Suprapubic skin (tissue), 4 donors: Measurements from ENCODE around the gene ATP13A5. TPM values are rescaled to one million over a fixed set of nuclear protein-coding genes. Genes with fewer than 3 reads are reported as not detected.

Source experiments
- DNase-seq, 2 donors: peaks; one replicate each; pipeline ENCODE4 v3.0.0-alpha.2; 2019; ENCODE audit warnings: low spot score in 2 of 2
- H3K27ac ChIP-seq: fragments of 200-600 bp; sonication (generic); one replicate; pipeline ENCODE4 v1.5.1; 2019
- H3K27me3 ChIP-seq: fragments of 200-600 bp; sonication (generic); one replicate; pipeline ENCODE4 v1.5.1; 2019
- H3K36me3 ChIP-seq: fragments of 200-600 bp; sonication (generic); one replicate; pipeline ENCODE4 v1.5.1; 2019
- H3K4me1 ChIP-seq: fragments of 200-600 bp; sonication (generic); one replicate; pipeline ENCODE4 v1.5.1; 2019
- H3K4me3 ChIP-seq: fragments of 200-600 bp; sonication (generic); one replicate; pipeline ENCODE4 v1.5.1; 2019; ENCODE audit warnings: mild to moderate bottlenecking
- H3K9me3 ChIP-seq: fragments of 200-600 bp; sonication (generic); one replicate; pipeline ENCODE4 v1.5.1; 2019
- EP300 ChIP-seq: sonication (generic); formaldehyde crosslinking; IDR thresholded peaks from one replicate; pipeline ENCODE4 v1.6.1; 2017; ENCODE audit warnings: antibody characterized with exemption
- POLR2A ChIP-seq, 2 donors: fragments of 450-650 bp; IDR thresholded peaks; one replicate each; pipeline ENCODE4 v1.6.1; 2017; ENCODE audit warnings: antibody characterized with exemption in 2 of 2, mild to moderate bottlenecking in 2 of 2, moderate library complexity in 2 of 2
- POLR2AphosphoS5 ChIP-seq, 3 donors: sonication (generic); formaldehyde crosslinking; IDR thresholded peaks; one replicate each; pipeline ENCODE4 v1.6.1; 2017; ENCODE audit warnings: antibody characterized with exemption in 3 of 3
- WGBS: methylation state at CpG from one replicate; pipeline ENCODE4 v1.1.5; 2018; 5-methylcytosine and 5-hydroxymethylcytosine counted together
- total RNA-seq, 4 donors: library from RNA; depleted of rRNA; stranded (reverse); fragments of >200 nt; gene quantifications; one replicate each; pipeline ENCODE4 v1.1.0, GENCODE V29; 2016
- TF ChIP-seq, protein P1 (sequence below), 2 donors: fragments of 200-600 bp in 1 of 2; fragments of 450-650 bp in 1 of 2; sonication (generic) in 1 of 2; IDR thresholded peaks; one replicate each; pipeline ENCODE4 v1.5.1; 2016 to 2019; ENCODE audit warnings: antibody characterized with exemption in 2 of 2, mild to moderate bottlenecking in 1 of 2, moderate library complexity in 1 of 2

The ATP13A5 gene, protein sequence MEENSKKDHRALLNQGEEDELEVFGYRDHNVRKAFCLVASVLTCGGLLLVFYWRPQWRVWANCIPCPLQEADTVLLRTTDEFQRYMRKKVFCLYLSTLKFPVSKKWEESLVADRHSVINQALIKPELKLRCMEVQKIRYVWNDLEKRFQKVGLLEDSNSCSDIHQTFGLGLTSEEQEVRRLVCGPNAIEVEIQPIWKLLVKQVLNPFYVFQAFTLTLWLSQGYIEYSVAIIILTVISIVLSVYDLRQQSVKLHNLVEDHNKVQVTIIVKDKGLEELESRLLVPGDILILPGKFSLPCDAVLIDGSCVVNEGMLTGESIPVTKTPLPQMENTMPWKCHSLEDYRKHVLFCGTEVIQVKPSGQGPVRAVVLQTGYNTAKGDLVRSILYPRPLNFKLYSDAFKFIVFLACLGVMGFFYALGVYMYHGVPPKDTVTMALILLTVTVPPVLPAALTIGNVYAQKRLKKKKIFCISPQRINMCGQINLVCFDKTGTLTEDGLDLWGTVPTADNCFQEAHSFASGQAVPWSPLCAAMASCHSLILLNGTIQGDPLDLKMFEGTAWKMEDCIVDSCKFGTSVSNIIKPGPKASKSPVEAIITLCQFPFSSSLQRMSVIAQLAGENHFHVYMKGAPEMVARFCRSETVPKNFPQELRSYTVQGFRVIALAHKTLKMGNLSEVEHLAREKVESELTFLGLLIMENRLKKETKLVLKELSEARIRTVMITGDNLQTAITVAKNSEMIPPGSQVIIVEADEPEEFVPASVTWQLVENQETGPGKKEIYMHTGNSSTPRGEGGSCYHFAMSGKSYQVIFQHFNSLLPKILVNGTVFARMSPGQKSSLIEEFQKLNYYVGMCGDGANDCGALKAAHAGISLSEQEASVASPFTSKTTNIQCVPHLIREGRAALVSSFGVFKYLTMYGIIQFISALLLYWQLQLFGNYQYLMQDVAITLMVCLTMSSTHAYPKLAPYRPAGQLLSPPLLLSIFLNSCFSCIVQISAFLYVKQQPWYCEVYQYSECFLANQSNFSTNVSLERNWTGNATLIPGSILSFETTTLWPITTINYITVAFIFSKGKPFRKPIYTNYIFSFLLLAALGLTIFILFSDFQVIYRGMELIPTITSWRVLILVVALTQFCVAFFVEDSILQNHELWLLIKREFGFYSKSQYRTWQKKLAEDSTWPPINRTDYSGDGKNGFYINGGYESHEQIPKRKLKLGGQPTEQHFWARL
- 1 to 10 TPM; 1.1 to 9.8 (median 4.2) TPM for total RNA-seq

DNA sequence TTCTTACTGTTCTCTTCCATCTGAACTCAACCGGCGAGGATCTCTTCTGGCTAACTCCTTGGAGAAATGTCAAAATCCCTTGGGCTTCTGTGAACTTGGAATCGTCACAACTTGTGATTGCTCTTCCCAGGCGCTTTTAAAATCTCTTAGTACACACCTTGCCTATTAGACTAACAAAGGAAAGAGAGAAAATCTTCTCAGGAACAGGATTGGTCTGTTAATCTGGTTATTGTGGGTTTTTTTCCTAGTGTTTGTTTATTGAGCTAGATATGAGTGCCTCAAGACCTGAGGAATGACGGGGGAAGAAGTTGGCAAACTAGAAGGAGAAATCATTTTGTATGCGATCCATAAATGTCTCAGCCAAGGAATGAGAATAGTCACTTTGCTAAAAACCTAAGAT is at the start of gene ATP13A5:
Gene ATP13A5, minus strand, starts transcription at position 48 of the 400 bp plus-strand sequence. Its CDS starts 28 bp downstream, at position 20.
- Histone ChIP-seq H3K4me1 (no peaks in the 10 kb centered on the region), H3K4me3 (no peak within 1 kb of the TSS), H3K27ac (no peak within 1 kb of the TSS), H3K9me3 (no peaks in the 10 kb centered on the region), H3K27me3 (no peaks in the 10 kb centered on the region), H3K36me3 (no peaks in the 10 kb centered on the region)
- WGBS: 33% methylated on average over 6 of the region's 6 CpGs
- no peak for DNase-seq
- no peak for TF ChIP-seq EP300
- TF ChIP-seq, protein P1, sequence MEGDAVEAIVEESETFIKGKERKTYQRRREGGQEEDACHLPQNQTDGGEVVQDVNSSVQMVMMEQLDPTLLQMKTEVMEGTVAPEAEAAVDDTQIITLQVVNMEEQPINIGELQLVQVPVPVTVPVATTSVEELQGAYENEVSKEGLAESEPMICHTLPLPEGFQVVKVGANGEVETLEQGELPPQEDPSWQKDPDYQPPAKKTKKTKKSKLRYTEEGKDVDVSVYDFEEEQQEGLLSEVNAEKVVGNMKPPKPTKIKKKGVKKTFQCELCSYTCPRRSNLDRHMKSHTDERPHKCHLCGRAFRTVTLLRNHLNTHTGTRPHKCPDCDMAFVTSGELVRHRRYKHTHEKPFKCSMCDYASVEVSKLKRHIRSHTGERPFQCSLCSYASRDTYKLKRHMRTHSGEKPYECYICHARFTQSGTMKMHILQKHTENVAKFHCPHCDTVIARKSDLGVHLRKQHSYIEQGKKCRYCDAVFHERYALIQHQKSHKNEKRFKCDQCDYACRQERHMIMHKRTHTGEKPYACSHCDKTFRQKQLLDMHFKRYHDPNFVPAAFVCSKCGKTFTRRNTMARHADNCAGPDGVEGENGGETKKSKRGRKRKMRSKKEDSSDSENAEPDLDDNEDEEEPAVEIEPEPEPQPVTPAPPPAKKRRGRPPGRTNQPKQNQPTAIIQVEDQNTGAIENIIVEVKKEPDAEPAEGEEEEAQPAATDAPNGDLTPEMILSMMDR (IDR thresholded peaks at IDR 0.05): no peak
- no peak for TF ChIP-seq POLR2A (IDR thresholded peaks at IDR 0.05)
- TF ChIP-seq POLR2AphosphoS5 (IDR thresholded peaks at IDR 0.05): no peak

DNA sequence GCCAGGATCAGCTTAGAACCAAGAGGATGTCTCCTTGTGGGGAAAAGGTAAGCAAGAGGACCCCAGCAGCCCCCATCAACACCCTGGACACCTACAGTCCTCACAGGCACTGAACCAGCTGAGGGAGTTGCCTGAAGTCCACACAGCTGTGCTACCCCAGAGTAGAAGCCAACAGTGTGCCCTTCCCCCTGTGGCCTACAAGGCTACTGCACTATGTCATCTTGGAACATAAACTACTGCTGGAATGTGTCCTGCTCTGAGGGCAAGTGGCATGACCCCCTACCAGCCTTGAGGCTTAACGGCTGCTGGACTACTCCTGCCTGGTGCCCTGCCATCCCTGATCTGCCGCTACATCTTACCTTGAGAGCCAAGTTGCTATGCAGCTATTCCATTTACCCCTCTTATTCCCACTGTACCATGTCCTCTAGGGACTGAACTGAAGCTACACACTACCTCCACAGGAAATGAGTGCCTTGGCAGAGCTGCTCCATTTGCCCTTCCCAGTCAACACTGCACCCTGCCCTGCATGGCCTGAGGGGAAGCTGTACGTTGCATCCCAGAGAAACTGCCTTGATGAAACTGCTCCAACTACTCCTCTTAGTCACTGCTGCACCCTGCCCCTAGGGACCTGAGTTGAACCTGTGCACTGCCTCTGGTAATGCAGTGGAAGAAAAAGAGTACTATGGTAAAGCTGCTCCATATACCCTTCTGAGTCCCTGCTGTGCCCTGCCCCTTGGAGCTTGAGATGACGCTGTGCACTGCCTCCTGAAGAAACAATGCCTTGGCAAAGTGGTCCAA is 40.2 kb upstream of the ATP13A5 start:
- Histone ChIP-seq H3K4me3 (no peak overlapping the region), H3K9me3 (peaks cover 6% of the 10 kb centered on the region), H3K4me1 (no peaks in the 10 kb centered on the region), H3K27ac (no peak overlapping the region), H3K27me3 (no peaks in the 10 kb centered on the region), H3K36me3 (no peaks in the 10 kb centered on the region)
- TF ChIP-seq EP300 (no peak), POLR2AphosphoS5 (IDR thresholded peaks at IDR 0.05) (no peak), POLR2A (IDR thresholded peaks at IDR 0.05) (no peak)
- TF ChIP-seq, protein P1 (IDR thresholded peaks at IDR 0.05): no peak
- 71% methylated on average over 3 of the region's 4 CpGs for WGBS
- no peak for DNase-seq

DNA sequence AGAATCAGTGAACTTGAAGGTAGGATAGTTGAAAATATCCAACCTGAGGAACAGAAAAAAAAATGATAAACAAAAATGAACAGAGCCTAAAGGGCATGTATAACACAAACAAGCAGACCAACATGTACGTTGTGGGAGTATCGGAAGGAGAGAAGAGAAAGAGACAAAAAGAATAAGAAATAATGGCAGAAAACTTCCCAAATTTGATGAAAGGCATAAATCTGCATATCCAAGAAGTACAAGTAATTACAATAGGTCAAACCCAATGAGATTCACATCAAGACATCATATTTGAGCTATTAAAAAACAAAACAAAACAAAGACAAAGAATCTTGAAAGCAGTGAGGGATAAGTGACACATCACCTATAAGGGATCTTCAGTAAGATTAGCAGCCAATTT is 38.1 kb upstream of the ATP13A5 start:
- WGBS: 98% methylated on average over 2 of the region's 2 CpGs
- Histone ChIP-seq H3K27ac (no peak overlapping the region), H3K9me3 (peaks cover 11% of the 10 kb centered on the region), H3K4me3 (no peak overlapping the region), H3K4me1 (no peaks in the 10 kb centered on the region), H3K27me3 (no peaks in the 10 kb centered on the region), H3K36me3 (no peaks in the 10 kb centered on the region)
- no peak for DNase-seq
- TF ChIP-seq EP300 (no peak), POLR2A (IDR thresholded peaks at IDR 0.05) (no peak), POLR2AphosphoS5 (IDR thresholded peaks at IDR 0.05) (no peak)
- TF ChIP-seq, protein P1 (IDR thresholded peaks at IDR 0.05): no peak

DNA sequence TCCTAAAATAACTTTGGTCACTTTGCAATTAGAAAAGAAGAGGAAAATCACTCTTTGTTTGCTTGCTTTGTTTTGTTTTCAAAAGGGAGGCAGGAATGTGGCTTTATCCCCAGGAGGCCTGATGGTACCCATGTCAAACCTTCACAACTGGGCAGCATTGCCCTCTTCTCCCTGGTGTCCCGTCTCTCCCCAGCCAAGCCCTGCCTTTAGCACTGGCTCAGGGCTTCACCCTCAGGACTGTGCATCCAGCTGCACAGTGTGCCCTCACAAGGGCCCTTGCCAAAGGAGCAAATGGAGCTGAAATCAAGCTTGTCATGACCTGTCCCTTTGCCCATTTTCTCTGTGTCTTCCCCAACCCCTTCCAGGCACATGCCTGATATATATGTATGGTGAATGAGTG is 29.1 kb upstream of the ATP13A5 start:
- peaks cover 3% of the 10 kb centered on the region for H3K36me3 ChIP-seq
- H3K4me1 ChIP-seq: no peaks in the 10 kb centered on the region
- H3K9me3 ChIP-seq: no peaks in the 10 kb centered on the region
- no peak overlapping the region for H3K4me3 ChIP-seq
- no peaks in the 10 kb centered on the region for H3K27me3 ChIP-seq
- DNase-seq: no peak
- WGBS: 42% methylated on average over 1 of the region's 1 CpG
- H3K27ac ChIP-seq: no peak overlapping the region
- TF ChIP-seq EP300 (no peak), POLR2AphosphoS5 (IDR thresholded peaks at IDR 0.05) (no peak), POLR2A (IDR thresholded peaks at IDR 0.05) (no peak)
- TF ChIP-seq, protein P1 (IDR thresholded peaks at IDR 0.05): no peak
